HG03439 (cell line): ENCODE results near the gene ITGAD.
"Not testable (repeated sequence)": the region's sequence is repeated elsewhere in the genome, so short reads cannot be mapped to it uniquely, and the experiment has no call there.

ENCODE experiments used
- ATAC-seq: cut with Tn5 transposase; IDR thresholded peaks from one replicate; pipeline ENCODE4 v1.9.1; 2021; ENCODE audit warnings: mild to moderate bottlenecking, moderate library complexity; ENCODE audit not compliant: unreplicated experiment

ITGAD gene

DNA sequence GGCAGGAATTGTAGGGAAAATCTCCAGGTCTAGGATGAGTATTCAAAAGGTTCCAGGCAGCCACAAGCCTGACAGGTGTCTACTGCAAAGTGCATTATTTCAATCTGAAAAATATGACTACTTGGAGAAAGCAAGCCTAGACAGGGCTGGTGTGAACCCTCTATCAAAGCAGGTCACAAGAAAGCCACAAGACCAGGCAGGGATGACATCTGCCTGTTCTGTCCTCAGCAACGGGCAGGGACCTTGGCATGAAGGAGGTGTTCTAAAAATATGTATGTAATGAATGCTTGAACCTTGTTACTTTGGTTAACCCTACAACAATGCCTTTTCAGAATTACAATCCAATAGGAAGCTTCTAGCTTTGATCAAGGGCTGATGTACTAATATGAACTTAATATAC, 36.2 kb downstream of the ITGAD start:
- ATAC-seq: no peak

DNA sequence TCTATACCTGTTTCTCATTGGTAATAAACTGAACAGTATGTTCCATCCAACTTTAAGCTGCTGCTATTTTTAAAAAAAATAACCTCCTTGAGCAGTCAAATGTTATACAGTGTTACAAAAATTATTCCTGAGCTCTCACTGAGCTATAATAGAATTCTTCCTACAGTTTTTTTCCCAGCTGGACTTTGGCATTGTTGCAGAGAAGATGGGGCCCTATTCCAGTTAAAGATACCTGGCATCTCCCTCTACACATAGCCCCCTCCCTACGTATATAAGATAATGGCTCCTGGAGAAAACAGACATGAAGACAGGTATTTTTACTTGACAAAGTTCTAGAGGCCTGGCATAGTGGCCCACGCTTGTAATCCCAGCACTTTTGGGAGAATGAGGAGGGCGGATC, 36.7 kb downstream of the ITGAD start:
- no peak for ATAC-seq

DNA sequence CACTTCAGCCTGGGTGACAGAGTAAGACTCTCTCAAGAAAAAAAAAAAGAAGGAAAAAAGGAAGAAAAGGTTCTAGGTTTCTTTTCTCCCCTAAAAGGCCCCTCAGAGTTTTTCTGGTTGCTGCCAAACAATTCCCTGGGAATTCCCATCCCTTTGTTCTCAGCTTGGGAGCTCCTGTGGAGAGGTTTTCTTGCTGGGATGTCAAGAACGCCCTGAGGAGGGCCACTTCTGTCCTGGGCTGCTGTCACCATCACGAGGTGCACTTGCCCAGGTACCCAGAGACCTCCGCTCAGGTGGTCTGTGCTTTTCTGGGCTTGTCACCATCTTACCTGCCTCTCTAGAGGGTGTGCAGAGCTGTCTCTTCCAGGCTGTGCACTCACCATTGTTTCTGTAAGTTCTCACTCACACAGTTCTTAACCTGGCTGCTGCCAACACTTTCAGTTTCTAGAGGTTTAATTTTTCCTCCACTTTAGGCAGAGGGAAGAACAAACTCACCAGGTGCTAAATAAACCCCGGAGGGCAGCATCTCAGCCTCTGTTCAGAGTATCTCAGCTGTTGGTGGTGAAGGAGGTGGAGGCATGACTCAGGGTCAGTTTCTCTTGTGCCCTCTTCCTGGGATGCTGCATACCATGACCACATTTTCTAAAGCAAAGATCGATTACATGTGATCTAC, 37.4 kb downstream of the ITGAD start:
- no peak for ATAC-seq

DNA sequence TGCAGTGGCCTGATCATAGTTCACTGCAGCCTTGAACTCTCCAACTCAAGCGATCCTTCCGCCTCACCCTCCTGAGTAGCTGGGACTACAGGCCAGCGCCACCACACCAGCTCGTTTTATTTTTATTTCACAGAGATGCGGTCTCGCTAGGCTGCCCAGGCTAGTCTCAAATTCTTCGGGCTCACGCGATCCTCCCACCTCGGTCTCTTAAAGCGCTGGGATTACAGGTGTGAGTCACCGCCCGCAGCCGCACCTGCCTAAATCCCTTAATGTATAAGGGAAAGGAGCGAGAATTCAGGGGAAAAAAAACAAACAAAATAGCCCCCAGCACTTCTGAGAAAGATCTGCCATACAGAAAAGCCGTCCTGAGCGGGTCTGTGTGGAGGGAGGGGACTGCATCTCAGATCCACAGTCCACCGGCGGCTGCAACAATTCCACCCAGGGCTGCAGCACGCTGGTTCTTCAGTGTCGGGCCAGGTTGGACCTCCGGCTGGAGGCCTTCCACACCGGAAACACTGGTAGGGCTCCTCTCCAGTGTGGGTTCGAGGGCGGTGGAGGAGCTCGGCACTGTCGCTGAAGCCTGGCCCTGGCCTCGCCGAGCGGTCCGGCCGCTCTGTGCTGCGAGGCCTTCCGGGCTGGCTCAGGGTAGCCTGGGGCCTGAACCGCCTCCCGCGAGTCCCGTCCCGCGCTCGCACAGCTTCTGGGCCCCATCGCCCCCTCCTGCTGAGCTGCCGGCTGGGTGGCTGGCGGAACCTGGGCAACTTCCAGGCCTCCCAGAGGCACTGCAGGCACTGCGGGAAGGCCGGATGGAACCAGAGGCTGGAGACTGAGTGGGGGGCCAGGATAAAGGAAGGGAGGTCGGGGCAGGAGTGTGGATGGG, 42.4 kb downstream of the ITGAD start:
- no peak for ATAC-seq

DNA sequence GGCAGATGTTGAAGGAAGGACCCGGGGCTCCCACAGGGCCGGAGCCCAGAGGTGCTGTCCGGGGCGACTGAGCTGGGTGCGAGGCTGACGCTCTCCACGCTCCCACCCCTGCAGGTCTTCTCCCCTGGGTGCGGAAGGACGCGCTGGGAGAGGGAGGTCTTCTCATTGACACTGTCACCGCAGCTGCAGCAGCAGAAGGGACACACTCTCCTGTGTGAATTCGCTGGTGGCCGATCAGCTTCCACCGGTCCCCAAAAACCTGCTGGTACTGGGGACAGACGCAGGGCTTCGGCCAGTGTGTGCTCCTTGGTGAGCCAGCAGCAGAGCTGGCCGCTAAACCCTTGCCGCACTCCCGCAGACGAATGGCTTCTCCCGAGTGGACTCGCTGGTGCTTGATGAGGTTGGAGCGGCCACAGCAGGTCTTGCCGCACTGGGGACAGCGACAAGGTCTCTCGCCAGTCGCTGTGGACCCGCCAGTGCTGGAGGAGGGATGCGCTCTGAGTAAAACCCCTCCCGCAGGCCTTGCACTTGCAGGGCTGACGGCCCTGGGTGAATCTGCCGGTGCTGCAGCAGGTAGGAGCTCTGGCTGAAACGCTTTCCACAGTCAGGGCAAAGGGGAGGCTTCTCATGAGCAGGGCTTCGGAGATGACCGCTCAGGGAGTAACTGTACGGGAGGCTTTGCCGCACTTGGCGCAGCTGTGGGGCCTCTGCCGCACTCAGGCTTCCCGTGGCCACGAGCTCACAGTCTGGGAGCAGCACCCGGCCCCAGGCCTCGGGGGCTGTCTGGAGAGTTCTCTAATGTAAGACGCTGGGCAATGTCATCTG, 43.3 kb downstream of the ITGAD start:
- no peak for ATAC-seq

DNA sequence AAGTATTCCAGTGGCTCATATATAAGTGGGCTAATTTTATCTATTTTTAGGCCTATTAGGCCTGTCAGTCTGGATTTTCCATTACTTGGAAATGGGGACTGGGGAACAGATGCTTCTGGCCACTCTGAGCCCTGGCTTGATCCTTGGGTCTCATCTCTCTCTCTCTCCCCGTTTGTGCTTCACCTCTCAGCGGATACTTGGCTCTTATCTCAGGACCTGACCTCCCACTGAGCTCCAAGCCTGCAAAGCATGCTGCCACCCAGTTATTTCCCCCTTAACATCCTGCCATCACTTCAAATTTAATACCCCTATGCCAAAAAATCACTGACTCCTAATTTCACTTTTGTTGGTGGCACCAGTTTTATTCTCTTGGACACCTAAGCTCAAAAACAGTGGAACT, 45.3 kb downstream of the ITGAD start:
- ATAC-seq: no peak

DNA sequence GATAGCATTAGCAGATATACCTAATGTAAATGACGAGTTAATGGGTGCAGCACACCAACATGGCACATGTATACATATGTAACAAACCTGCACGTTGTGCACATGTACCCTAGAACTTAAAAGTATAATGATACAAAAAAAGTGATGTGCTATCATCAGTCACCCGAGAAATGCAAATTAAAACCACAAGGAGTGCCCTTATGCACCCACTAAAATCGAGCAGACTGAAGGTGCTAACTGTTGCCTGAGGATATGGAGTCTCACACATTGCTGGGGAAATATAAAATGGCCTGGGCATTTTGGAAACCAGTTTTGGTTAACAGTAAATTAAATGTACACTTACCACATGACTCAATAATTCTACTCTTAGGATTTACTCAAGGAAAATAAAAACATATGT, 45.9 kb downstream of the ITGAD start:
- not testable (repeated sequence) for ATAC-seq

DNA sequence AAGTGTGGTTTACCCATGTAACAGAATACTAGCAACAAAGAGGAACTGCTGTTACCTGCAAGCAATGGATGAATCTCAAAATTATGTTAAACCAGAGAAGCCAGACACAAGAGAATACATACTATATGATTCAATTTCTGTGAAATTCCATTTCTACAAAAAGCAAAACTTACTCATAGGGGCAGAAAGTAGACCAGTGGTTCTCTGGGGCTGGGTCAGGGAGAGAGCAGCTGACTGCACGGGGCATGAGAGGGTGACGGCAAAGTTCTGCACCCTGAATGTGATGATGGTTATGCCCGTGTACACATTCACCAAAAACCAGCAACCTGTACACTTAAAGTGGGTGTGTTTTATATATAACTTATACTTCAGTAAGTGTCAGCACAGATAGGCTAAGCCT, 46.4 kb downstream of the ITGAD start:
- ATAC-seq: no peak

DNA sequence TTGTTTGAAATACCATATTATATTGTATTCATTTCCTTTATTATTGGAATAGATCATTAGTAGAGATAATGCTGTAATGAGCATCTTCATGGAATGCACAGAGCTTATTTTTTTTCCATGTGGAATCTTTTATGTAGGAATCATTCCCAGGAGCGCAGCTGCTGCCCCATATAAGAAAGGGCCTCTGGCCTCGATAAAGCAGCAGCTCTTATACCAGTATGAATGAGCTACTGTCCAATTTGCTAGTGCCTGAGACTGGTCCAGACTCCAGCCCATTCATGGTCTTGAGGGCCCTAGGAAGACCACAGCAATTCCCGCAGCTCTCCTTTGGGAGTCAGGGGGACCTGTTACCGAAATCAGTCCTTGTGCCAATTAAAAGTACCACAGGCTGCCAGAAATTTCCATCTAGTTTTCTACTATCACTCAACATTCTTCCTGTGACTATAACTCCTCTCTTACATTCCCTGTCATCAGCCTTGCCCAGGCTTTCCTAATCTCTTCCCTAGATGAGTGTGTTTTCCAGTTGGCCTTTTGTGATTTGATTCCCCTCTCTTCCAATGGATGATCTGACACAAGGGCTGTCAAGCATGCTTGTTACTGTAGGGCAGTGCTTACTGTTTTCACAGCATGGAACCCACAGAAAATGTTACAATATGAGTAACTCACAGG, 47.5 kb downstream of the ITGAD start:
- no peak for ATAC-seq

DNA sequence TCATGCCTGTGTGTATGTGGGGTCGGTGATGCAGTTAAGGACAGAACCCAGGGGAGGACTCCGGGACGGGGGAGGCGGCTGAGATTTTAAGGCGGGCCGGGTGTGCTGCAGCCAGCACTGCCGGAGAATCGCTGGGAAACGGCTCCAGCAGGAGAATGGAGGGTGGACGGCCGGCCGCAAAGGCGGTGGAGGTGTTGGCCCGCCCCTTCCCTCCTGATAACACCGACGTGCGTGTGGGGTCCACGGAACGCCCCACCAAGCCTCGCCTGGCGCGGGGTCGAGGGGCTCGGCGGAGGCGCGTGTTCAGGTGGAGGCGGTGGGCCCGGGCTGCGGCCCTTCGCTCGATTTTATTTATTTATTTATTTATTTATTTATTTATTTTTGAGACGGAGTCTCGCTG, 48.8 kb downstream of the ITGAD start:
- no peak for ATAC-seq

DNA sequence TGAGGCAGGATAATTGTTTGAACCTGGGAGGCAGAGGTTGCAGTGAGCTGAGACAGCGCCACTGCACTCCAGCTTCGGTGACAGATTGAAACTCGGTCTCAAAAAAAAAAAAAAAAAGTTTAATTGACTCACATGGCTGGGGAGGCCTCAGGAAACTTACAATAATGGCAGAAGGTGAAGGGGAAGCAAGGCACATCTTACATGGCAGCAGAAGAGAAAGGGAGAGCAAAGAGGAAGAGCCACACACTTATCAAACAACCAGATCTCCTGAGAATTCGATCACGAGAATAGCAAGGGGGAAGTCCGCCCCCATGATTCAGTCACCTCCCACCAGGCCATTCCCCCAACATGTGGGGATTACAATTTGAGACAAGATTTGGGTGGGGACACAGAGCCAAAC, 52.8 kb downstream of the ITGAD start:
- ATAC-seq: not testable (repeated sequence)

DNA sequence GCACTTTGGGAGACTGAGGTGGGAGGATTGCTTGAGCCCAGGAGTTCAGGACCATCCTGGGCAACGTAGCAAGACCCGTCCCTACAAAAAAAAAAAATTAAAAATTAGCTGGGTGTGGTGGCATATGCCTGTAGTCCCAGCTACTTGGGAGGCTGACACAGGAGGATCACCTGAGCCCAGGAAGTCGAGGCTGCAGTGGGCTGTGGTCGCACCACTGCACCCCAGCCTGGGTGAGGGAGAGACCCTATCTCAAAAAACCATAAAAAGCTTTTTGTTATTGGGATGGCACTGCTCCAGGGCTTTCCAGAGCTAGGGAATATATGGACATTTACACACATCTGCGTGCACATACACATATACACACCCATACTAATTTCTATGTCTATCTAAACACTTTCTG, 58.1 kb downstream of the ITGAD start:
- ATAC-seq: no peak

DNA sequence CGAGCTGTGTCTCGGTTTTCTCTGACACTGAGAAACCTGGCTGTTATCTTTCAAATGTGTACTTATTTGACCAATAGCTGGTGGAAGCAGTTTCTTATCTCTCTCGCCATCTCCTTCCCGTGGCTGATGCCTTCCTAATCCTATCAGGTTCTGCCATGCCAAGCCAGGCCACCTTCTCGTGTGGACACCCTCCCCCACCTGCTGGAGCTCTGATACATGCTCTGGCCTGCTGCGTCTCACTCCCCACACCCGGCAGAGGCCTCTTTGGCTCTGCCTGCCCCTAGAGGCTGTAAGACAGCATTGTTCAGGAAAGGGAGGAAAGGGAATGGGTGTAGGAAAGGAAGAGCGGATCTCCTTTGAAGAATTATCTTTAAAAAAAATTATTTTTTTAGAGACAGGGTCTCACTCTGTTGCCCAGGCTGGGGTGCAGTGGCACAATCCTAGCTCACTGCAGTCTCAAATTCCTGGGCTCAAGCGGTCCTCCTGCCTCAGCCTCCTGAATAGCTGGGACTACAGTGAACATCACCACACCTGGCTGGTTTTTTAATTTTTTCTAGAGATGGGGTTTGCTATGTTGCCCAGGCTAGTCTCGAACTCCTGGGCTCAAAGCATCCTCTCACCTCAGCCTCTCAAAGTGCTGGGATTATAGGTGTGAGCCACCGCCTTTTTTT, 58.7 kb downstream of the ITGAD start:
- ATAC-seq: no peak

DNA sequence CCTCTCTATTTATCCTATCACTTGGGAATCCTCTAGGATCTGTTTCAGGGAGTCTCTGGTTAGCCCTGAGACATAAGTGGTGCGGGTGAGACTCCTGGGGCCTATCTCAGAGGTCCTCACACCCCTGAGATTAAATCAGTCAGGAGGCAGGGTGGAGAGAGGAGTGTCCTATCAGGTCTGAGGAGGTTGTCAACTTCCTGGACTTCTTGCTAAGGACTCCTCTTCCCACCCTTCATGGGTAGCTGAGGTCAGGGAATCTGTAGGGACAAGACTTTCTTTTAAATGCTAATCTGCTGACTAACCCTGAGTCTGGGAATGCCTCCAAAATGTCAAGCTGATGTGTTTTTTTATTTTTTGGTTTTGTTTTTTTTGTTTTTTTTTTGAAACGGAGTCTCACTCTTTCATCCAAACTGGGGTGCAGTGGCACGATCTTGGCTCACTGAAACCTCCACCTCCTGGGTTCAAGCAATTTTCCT, 59.5 kb downstream of the ITGAD start:
- ATAC-seq: no peak

DNA sequence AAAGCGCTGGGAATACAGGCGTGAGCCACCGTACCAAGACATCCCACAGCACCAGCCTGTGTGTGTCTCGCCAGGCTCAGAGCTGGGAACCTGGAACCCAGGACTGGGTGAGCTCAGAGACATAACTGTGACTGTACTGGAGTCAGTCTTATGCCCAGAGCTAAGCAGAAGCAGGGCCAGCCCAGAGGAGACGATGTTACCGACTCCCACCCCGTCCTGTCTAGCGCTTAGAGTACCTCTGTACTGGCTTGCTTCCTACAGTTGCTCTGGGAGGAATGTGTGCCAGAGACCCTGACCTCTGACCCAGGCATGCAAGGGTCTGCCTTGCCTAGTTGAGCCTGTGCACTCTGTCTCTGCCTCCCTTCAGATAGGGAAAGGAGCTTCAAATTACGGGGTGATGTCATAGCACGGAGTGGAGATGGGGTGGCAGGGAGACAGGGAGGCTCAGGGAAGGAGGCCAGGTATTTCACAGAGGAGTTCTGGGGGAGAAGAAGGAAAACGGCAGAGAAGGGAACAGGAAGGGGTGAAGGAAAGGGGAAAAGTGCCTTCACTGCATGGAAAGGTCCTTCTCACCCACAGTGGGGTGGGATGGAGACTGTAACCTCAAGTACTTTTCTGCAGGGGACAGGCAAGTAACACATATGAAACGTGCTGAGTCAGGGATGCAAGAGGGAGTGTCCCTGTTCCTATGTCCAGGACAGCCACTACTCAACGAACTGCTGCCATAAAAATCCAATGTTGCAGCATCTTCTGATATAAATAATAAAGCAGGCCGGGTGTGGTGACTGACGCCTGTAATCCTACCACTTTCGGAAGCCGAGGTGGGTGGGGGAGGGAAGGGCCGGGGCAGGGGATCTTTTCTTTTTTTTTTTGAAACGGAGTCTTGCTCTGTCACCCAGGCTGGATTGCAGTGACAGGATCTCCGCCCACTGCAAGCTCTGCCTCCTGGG, 60.4 kb downstream of the ITGAD start:
- ATAC-seq: no peak

DNA sequence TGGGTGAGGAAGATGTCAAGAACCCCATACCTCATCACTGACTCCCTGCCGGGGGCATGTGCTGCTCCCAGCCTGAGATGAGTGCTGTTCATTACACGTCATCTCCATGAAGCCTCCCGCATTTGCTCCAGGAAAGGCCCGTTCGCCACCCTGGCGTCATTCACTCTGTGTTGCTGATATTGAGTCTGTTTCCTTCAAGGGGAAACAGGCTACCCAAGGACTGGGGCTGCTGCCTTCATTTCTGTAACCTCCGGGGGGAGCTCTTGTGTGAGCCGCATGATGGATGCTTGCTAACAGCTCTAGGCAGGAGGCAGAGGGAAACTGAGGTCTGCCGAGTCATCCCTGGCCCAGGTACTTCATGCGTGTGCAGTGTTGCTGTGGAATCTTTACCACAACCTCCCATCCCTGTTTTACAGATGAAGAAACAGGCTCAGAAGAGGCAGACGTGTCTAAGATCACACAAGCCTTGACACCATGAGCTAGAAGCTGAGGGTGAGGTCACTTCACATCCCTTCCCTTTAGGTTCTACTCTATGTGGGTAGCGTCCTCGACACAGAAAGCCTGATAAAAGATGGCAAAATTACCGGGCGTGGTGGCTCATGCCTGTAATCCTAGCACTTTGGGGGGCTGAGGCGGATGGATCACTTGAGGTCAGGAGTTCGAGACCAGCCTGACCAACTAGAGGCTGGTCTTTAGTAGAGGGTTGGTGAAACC, 62.6 kb downstream of the ITGAD start:
- no peak for ATAC-seq

DNA sequence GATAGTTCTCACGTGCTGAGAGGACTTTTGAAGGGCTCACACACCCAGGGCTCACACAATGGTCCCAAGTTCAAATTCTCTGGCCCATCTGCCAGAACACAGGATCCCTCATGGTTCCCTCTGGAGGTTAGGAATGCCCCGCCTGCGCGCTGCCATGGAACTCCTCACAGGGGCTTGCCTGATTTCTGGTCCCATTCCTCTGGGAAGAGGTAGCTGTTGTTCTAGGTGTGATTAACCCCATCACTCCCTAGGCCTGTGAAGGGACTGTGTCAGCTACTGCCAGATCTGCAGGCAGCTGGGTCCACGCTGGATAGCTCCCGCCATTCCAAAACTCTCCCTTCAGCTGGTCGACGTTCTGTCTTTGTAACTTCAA, 63.8 kb downstream of the ITGAD start:
- no peak for ATAC-seq

DNA sequence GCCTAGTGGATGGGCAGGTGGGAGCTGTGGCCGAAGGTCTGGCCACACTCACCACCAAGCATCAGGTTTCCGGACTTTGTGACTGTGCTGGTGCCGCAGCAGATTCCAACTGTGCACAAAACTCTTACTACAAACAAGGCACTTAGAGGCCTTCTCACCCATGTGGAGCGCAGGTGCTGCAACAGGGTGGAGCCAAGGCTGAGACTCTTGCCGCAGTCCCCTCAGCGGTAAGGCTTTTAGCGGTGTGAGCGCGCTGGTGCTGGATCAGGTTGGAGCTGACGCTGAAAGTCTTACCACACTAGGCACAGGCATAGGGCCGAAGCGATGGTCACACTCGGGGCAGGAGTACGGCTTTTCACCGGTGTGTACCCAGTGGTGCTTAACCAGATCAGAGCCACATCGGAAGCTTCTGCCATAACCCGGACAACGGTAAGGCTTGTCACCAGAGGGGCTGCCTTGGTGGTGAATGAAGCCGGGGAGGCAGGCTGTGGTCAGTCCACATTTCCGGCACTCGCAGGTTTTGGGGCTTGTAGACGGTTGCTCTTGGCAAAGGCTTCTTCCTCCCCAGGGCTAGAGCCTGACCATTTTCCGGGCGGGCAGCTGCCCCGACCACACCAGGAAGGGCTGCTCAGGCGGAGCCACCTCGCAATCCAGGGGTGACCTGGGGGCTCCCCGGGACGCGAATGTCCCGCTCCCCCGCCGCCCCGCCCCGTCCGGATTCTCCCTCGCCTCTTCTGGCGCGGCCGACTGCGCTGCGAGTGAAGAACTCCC, 65.1 kb downstream of the ITGAD start:
- ATAC-seq: peak; percentile 3
